Adrenal gland (tissue), 12 donors: ENCODE data around the gene PPP1R12B. TPM values are rescaled to one million over a fixed set of nuclear protein-coding genes. Genes with fewer than 3 reads are reported as not detected.

Experiments used
- DNase-seq, 7 donors: peaks; one replicate each; pipeline ENCODE4 v3.0.0-alpha.2; 2019 to 2020
- H3K27ac ChIP-seq, 5 donors: fragments of 200-600 bp; sonication (generic) in 4 of 5; 1 replicate in 3 of 5; 2 replicates in 2 of 5; pipeline versions ENCODE4 v1.5.1 to v1.8.0; 2016 to 2020; ENCODE audit warnings: mild to moderate bottlenecking in 1 of 5
- H3K27me3 ChIP-seq: fragments of 200-600 bp; 2 replicates; pipeline ENCODE4 v1.8.0; 2021
- H3K36me3 ChIP-seq, 2 donors: fragments of 200-600 bp; replicated peaks in 1 of 2; 1 replicate in 1 of 2; 2 replicates in 1 of 2; pipeline versions ENCODE4 v1.5.1 to v1.8.0; 2018 to 2022
- H3K4me1 ChIP-seq, 2 donors: fragments of 200-600 bp; replicated peaks in 1 of 2; 1 replicate in 1 of 2; 2 replicates in 1 of 2; pipeline versions ENCODE4 v1.5.1 to v1.8.0; 2018 to 2021
- H3K4me3 ChIP-seq, 4 donors: fragments of 200-600 bp; sonication (generic) in 3 of 4; one replicate each; pipeline ENCODE4 v1.5.1; 2016 to 2018
- H3K9me3 ChIP-seq, 3 donors: fragments of 200-600 bp; sonication (generic) in 1 of 3; replicated peaks in 1 of 3; 1 replicate in 2 of 3; 2 replicates in 1 of 3; pipeline versions ENCODE4 v1.5.1 to v1.8.0; 2016 to 2021
- POLR2A ChIP-seq, 2 donors: fragments of 450-650 bp; IDR thresholded peaks; one replicate each; pipeline ENCODE4 v1.6.1; 2017; ENCODE audit warnings: antibody characterized with exemption in 2 of 2, mild to moderate bottlenecking in 2 of 2, moderate library complexity in 1 of 2
- WGBS, 4 donors: extraction: QIAGEN DNeasy Blood & Tissue Kit in 2 of 4; methylation state at CpG; one replicate each; pipeline versions ENCODE4 v1.1.5 to v1.1.7; 2013 to 2017; 5-methylcytosine and 5-hydroxymethylcytosine counted together
- intact Hi-C, 2 donors: fragments of 100-400 bp; cut with DNase I; formaldehyde crosslinking; loops; one replicate each; pipeline versions ENCODE4 v1.14.1 to v1.15.0; 2022 to 2023
- polyA plus RNA-seq, 3 donors: library from polyadenylated mRNA; stranded (reverse); fragments of 200-250 nt in 2 of 3; fragments of 350-450 nt in 1 of 3; fragmentation: Illumina TruSeq in 1 of 3; extraction: RNeasy Lipid Tissue Mini Kit (QIAGEN cat#74804) in 1 of 3; gene quantifications; one replicate each; pipeline ENCODE4 v1.2.3, GENCODE V29; 2013 to 2014
- total RNA-seq, 9 donors: library from RNA; depleted of rRNA in 4 of 9; stranded (reverse); fragments of >200 nt in 4 of 9; fragments of 120-200 nt in 1 of 9; fragmentation: NEBNext Ultra II Directional in 1 of 9; extraction: Animal tissue kit (Norgen Biotek cat#: 25700) in 1 of 9; gene quantifications; one replicate each; pipeline versions ENCODE4 v1.1.0 to v1.2.4, GENCODE V29; 2013 to 2023
- TF ChIP-seq, protein P1 (sequence below), 6 experiments: fragments of 450-650 bp in 4 of 6; fragments of 200-600 bp in 2 of 6; sonication (generic) in 1 of 6; IDR thresholded peaks; 1 replicate in 5 of 6; 2 replicates in 1 of 6; pipeline versions ENCODE4 v1.5.1 to v1.8.0; 2016 to 2021; ENCODE audit warnings: antibody characterized with exemption in 6 of 6, mild to moderate bottlenecking in 2 of 6, moderate library complexity in 1 of 6
- donor health status: healthy with polysubstance abuse.
- donor health status: Bipolar disorder and iron deficiency.
- donor health status: DM: yes; HTN: yes; CAD: no.
- donor health status: DM: no; HTN: no; CAD: no.
- donor health status: DM: no; HTN: no; CAD: no.
- donor health status: DM: yes; HTN: yes; CAD: no.

PPP1R12B gene
- total and polyA plus RNA-seq, 12 donors, result 3.0 to 43.9 (median 19.8) TPM

- Histone ChIP-seq H3K27ac (no peak overlapping the region), H3K4me1 (peaks cover 0 to 23% of the 10 kb centered on the region in 2 donors), H3K36me3 (no peaks in the 10 kb centered on the region), H3K4me3 (no peak overlapping the region), H3K9me3 (no peaks in the 10 kb centered on the region), H3K27me3 (no peaks in the 10 kb centered on the region)
- TF ChIP-seq POLR2A (IDR thresholded peaks at IDR 0.05), result no peak
- TF ChIP-seq, protein P1, sequence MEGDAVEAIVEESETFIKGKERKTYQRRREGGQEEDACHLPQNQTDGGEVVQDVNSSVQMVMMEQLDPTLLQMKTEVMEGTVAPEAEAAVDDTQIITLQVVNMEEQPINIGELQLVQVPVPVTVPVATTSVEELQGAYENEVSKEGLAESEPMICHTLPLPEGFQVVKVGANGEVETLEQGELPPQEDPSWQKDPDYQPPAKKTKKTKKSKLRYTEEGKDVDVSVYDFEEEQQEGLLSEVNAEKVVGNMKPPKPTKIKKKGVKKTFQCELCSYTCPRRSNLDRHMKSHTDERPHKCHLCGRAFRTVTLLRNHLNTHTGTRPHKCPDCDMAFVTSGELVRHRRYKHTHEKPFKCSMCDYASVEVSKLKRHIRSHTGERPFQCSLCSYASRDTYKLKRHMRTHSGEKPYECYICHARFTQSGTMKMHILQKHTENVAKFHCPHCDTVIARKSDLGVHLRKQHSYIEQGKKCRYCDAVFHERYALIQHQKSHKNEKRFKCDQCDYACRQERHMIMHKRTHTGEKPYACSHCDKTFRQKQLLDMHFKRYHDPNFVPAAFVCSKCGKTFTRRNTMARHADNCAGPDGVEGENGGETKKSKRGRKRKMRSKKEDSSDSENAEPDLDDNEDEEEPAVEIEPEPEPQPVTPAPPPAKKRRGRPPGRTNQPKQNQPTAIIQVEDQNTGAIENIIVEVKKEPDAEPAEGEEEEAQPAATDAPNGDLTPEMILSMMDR (IDR thresholded peaks at IDR 0.05), result no peak
- intact Hi-C loops, result no loop called here
- no peak for DNase-seq
- WGBS, 4 donors, result 90 to 95% (median 92%) methylated on average over 4 to 7 of the region's 7 CpGs
These were observed 243.6 kb downstream of the PPP1R12B start for GRCh38 chr1:202592146-202592545.

GRCh38 chr1:202593845-202594244 is 245.3 kb downstream of the PPP1R12B start:
- no peak overlapping the region for H3K4me3 ChIP-seq
- intact Hi-C loops, result no loop called here
- DNase-seq, result no peak
- 80 to 90% (median 88%) methylated on average over 4 of the region's 4 CpGs for WGBS, 4 donors
- H3K4me1 ChIP-seq, result peaks cover 0 to 11% of the 10 kb centered on the region in 2 donors
- no peaks in the 10 kb centered on the region for H3K9me3 ChIP-seq
- no peak for TF ChIP-seq POLR2A (IDR thresholded peaks at IDR 0.05)
- TF ChIP-seq, protein P1 (IDR thresholded peaks at IDR 0.05), result no peak
- no peaks in the 10 kb centered on the region for H3K27me3 ChIP-seq
- no peak overlapping the region for H3K27ac ChIP-seq
- H3K36me3 ChIP-seq, result no peaks in the 10 kb centered on the region

DNA sequence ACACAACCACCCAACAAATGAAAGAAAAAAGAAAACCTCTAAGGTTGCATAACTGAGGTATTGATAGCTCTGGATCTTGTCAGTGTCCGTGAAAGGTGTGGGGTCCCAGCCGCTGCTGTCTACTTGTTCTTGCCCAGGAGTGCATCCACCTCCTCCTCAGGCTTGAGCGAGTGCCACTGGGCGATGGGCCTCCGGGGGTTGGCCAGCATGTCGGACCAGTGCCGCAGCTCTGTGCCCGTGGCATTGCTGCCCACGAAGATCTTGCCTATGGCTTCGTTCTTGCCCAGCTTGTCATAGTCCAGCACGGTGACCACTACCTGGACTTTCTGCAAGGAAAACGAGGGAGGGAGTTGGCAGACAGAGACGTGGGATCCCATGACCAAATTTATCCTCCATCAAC is 248.1 kb downstream of the PPP1R12B start:
- TF ChIP-seq, protein P1 (IDR thresholded peaks at IDR 0.05), result no peak
- no peak for TF ChIP-seq POLR2A (IDR thresholded peaks at IDR 0.05)
- Histone ChIP-seq H3K27me3 (no peaks in the 10 kb centered on the region), H3K4me3 (no peak overlapping the region), H3K36me3 (no peaks in the 10 kb centered on the region), H3K27ac (no peak overlapping the region), H3K9me3 (no peaks in the 10 kb centered on the region), H3K4me1 (peaks cover 0 to 4% of the 10 kb centered on the region in 2 donors)
- WGBS, 4 donors, result 90 to 99% (median 94%) methylated on average over 13 of the region's 13 CpGs
- intact Hi-C loops, result no loop called here
- DNase-seq, result peak in 1 of 7 donors; percentile 5

- no peaks in the 10 kb centered on the region for H3K36me3 ChIP-seq
- intact Hi-C loops, result no loop called here
- TF ChIP-seq, protein P1 (IDR thresholded peaks at IDR 0.05), result no peak
- no peak for TF ChIP-seq POLR2A (IDR thresholded peaks at IDR 0.05)
- H3K27ac ChIP-seq, result no peak overlapping the region
- H3K9me3 ChIP-seq, result no peaks in the 10 kb centered on the region
- 92 to 96% (median 95%) methylated on average over 3 of the region's 3 CpGs for WGBS, 4 donors
- no peaks in the 10 kb centered on the region for H3K27me3 ChIP-seq
- DNase-seq, result no peak
- H3K4me3 ChIP-seq, result no peak overlapping the region
- H3K4me1 ChIP-seq, result peaks cover 0 to 4% of the 10 kb centered on the region in 2 donors
These were observed 248.7 kb downstream of the PPP1R12B start for GRCh38 chr1:202597090-202597761.
